Measurements from ENCODE around the gene CEP20.

Gene CEP20

DNA sequence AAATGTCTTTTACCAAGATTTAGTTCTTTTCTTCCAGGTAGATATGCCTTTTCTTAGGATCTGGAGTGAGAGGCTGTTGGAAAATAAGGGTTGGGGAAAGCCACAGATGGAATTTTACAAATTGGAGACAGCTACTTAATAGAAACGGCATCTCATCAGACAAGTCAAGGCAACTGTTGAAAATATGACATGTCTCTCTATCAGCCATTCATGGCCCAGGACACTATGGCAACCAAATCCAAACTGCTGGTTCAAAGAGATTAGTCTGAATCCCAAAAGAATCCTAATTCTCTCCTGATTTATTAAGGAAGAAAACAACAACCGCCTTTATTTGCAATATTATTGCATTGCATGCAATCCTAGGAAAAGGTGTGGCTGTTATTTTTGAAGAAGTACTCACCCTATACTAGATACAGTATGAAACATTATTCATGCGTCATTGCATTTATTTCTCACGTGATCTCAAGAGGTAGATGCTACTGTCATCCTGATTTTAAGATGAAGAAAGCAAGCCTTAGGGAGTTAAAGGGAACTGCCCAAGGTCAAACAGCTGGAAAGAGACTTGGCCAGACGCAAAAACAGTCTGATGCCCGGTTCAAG lies 12.6 kb upstream of the CEP20 start:
- no peak for TF ChIP-seq CTCF (conservative IDR thresholded peaks at IDR 0.05; ENCODE audit: low read depth, low read length)
- Histone ChIP-seq H3K9ac (no peak overlapping the region), H3K27ac (no peak overlapping the region), H4K20me1 (ENCODE audit: insufficient read depth) (no peaks in the 10 kb centered on the region), H3K79me2 (ENCODE audit: insufficient read depth, low read depth) (no peaks in the 10 kb centered on the region), H3K36me3 (ENCODE audit: insufficient read depth) (no peaks in the 10 kb centered on the region), H3K4me2 (no peak overlapping the region), H3K27me3 (ENCODE audit: insufficient read depth, low read depth) (no peaks in the 10 kb centered on the region), H3K4me3 (IDR thresholded peaks at IDR 0.05; ENCODE audit: insufficient read depth, low read depth, low read length) (no peak overlapping the region), H3K4me1 (ENCODE audit: low read depth, poor library complexity, severe bottlenecking) (peaks cover 46% of the 10 kb centered on the region), H2AFZ (ENCODE audit: low read depth) (no peak overlapping the region)

DNA sequence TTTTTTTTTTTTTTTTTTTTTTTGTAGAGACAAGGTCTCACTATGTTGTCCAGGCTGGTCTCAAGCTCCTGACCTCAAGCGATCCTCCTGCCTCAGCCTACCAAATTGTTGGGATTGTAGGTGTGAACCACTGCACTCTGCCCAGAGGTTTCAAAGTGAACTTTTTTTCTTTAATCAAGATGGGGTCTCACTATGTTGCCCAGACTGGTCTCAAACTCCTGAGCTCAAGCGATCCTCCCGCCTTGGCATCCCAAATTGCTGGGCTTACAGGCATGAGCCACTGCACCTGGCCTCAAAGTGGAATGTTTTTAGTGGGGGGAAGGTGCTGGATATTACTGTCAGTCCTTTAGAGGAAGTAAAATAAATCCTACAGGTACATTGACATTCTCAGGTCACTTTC lies 12.0 kb upstream of the CEP20 start:
- no peak for TF ChIP-seq CTCF (conservative IDR thresholded peaks at IDR 0.05; ENCODE audit: low read depth, low read length)
- Histone ChIP-seq H3K4me3 (IDR thresholded peaks at IDR 0.05; ENCODE audit: insufficient read depth, low read depth, low read length) (no peak overlapping the region), H3K4me1 (ENCODE audit: low read depth, poor library complexity, severe bottlenecking) (peaks cover 52% of the 10 kb centered on the region), H3K79me2 (ENCODE audit: insufficient read depth, low read depth) (no peaks in the 10 kb centered on the region), H3K36me3 (ENCODE audit: insufficient read depth) (no peaks in the 10 kb centered on the region), H3K27ac (no peak overlapping the region), H4K20me1 (ENCODE audit: insufficient read depth) (no peaks in the 10 kb centered on the region), H3K27me3 (ENCODE audit: insufficient read depth, low read depth) (no peaks in the 10 kb centered on the region), H2AFZ (ENCODE audit: low read depth) (no peak overlapping the region), H3K4me2 (no peak overlapping the region), H3K9ac (no peak overlapping the region)

DNA sequence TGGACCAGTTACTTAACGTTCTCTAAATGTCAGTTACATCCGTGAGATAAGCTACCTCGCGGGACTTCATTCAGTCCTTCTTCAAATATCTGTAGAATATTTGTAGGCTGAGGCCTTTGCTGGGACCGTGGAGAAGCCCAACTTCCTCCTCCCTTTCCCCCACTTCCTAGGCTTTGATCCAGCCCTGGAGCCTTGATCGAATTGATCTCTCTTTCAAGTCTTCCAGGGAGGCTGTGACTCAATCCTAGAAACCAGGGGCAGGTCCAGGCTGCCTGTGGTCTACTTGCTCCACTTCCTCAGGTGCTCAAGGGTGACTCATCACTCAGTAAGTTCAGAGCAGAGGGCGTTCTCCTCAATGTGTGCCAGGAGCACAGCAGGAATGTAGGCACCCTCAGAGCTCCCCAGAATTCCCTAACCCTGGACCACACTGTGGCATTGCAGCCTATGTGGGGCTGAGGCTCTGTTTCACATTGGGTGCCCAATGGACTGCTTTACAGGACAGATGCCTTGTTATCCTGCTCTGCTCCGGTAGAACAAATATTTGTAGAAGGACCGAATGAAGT lies 11.2 kb upstream of the CEP20 start:
- peaks cover 52% of the 10 kb centered on the region for H3K4me1 ChIP-seq (ENCODE audit: low read depth, poor library complexity, severe bottlenecking)
- no peaks in the 10 kb centered on the region for H4K20me1 ChIP-seq (ENCODE audit: insufficient read depth)
- peak overlapping the region; percentile 52 for H3K4me2 ChIP-seq
- no peak overlapping the region for H3K4me3 ChIP-seq (IDR thresholded peaks at IDR 0.05; ENCODE audit: insufficient read depth, low read depth, low read length)
- H3K9ac ChIP-seq, result no peak overlapping the region
- TF ChIP-seq CTCF (conservative IDR thresholded peaks at IDR 0.05; ENCODE audit: low read depth, low read length), result no peak
- H3K79me2 ChIP-seq (ENCODE audit: insufficient read depth, low read depth), result no peaks in the 10 kb centered on the region
- peak overlapping the region; percentile 35; the same call in 1 of the 2 replicates for H3K27ac ChIP-seq
- peak overlapping the region; percentile 37; the same call in 1 of the 2 replicates for H2AFZ ChIP-seq (ENCODE audit: low read depth)
- no peaks in the 10 kb centered on the region for H3K36me3 ChIP-seq (ENCODE audit: insufficient read depth)
- H3K27me3 ChIP-seq (ENCODE audit: insufficient read depth, low read depth), result no peaks in the 10 kb centered on the region

DNA sequence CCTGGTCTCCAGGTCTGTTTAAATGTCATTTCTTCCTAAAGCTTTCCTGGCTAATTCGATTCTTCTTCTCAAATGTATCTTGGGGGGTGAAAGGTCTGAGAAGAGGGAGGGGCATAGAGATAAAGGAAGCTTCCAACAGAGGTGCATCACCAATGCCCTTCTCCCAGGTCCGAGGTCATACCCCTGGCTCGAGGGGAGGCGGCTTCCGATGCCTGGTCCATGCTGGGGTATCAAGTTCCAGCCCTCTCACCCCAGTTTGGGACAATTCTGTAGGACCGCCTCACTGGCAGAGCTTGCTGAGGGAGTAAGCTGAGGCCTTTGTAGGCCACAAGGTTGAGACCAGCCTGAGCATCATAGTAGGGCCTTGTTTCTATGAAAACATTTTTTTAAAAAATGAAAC lies 10.3 kb upstream of the CEP20 start:
- Histone ChIP-seq H4K20me1 (ENCODE audit: insufficient read depth) (no peaks in the 10 kb centered on the region), H3K9ac (no peak overlapping the region), H2AFZ (ENCODE audit: low read depth) (no peak overlapping the region), H3K27me3 (ENCODE audit: insufficient read depth, low read depth) (no peaks in the 10 kb centered on the region), H3K4me3 (IDR thresholded peaks at IDR 0.05; ENCODE audit: insufficient read depth, low read depth, low read length) (no peak overlapping the region), H3K36me3 (ENCODE audit: insufficient read depth) (no peaks in the 10 kb centered on the region), H3K79me2 (ENCODE audit: insufficient read depth, low read depth) (no peaks in the 10 kb centered on the region), H3K4me1 (ENCODE audit: low read depth, poor library complexity, severe bottlenecking) (peaks cover 62% of the 10 kb centered on the region), H3K27ac (peak overlapping the region; percentile 89; the same call in 1 of the 2 replicates), H3K4me2 (peak overlapping the region; percentile 76)
- no peak for TF ChIP-seq CTCF (conservative IDR thresholded peaks at IDR 0.05; ENCODE audit: low read depth, low read length)
